Keratinocyte (primary cell): ENCODE measurements around the gene DISC1. TPM values are rescaled to one million over a fixed set of nuclear protein-coding genes. Genes with fewer than 3 reads are reported as not detected.

Experiments
- DNase-seq: peaks from one replicate; pipeline ENCODE4 v3.0.0-alpha.2; 2011; ENCODE audit warnings: low read depth, missing footprints, low spot score
- FAIRE-seq: peaks from 2 replicates; lab custom pipeline; 2011; peaks lifted over from hg19 to GRCh38; lab: Jason Lieb, UNC
- H2AFZ ChIP-seq: 2 replicates; pipeline ENCODE4 v1.6.0; 2012; ENCODE audit warnings: low read length, control low read depth, inconsistent platforms; ENCODE audit not compliant: control insufficient read depth
- H3K27ac ChIP-seq: 2 replicates; pipeline ENCODE4 v1.5.1; 2011; ENCODE audit warnings: low read length; ENCODE audit not compliant: control insufficient read depth, insufficient read depth
- H3K27me3 ChIP-seq: 3 replicates; pipeline ENCODE4 v1.6.0; 2011; ENCODE audit warnings: low read length; ENCODE audit not compliant: control insufficient read depth, insufficient read depth; ENCODE audit errors: extremely low read depth
- H3K36me3 ChIP-seq, 2 experiments: 2 replicates in 1 of 2; 3 replicates in 1 of 2; pipeline ENCODE4 v1.5.1; 2011; ENCODE audit warnings: low read length in 2 of 2, mild to moderate bottlenecking in 1 of 2; ENCODE audit not compliant: control insufficient read depth in 2 of 2, insufficient read depth in 2 of 2; ENCODE audit errors: extremely low read depth in 1 of 2
- H3K4me1 ChIP-seq: 3 replicates; pipeline ENCODE4 v1.5.1; 2011; ENCODE audit warnings: low read length; ENCODE audit not compliant: control insufficient read depth, insufficient read depth; ENCODE audit errors: extremely low read depth
- H3K4me2 ChIP-seq: 3 replicates; pipeline ENCODE4 v1.6.0; 2011; ENCODE audit warnings: low read depth, low read length; ENCODE audit not compliant: control insufficient read depth, insufficient read depth; ENCODE audit errors: extremely low read depth
- H3K4me3 ChIP-seq, 3 experiments: fragments of 200-600 bp in 1 of 3; sonication (generic) in 1 of 3; 2 replicates in 2 of 3; 3 replicates in 1 of 3; pipeline ENCODE4 v1.5.1; 2011 to 2016; ENCODE audit warnings: low read length in 3 of 3, mild to moderate bottlenecking in 3 of 3, control low read depth in 2 of 3, inconsistent platforms in 1 of 3, low read depth in 1 of 3, mixed read lengths in 1 of 3, mixed run types in 1 of 3, moderate library complexity in 1 of 3; ENCODE audit not compliant: control insufficient read depth in 2 of 3, insufficient read depth in 2 of 3; ENCODE audit errors: extremely low read depth in 1 of 3
- H3K79me2 ChIP-seq: 2 replicates; pipeline ENCODE4 v1.6.0; 2012; ENCODE audit warnings: low read length; ENCODE audit not compliant: control insufficient read depth, insufficient read depth
- H3K9ac ChIP-seq: 3 replicates; pipeline ENCODE4 v1.6.0; 2011; ENCODE audit warnings: low read length; ENCODE audit not compliant: control insufficient read depth, insufficient read depth; ENCODE audit errors: extremely low read depth
- H3K9me1 ChIP-seq: 3 replicates; pipeline ENCODE4 v1.6.0; 2011; ENCODE audit warnings: low read length; ENCODE audit not compliant: control insufficient read depth, insufficient read depth; ENCODE audit errors: extremely low read depth
- H3K9me3 ChIP-seq: 2 replicates; pipeline ENCODE4 v1.5.1; 2012; ENCODE audit warnings: low read depth, low read length; ENCODE audit not compliant: control insufficient read depth
- H4K20me1 ChIP-seq: 3 replicates; pipeline ENCODE4 v1.6.0; 2011; ENCODE audit warnings: low read length; ENCODE audit not compliant: control insufficient read depth, insufficient read depth; ENCODE audit errors: extremely low read depth
- CTCF ChIP-seq, 3 experiments: IDR thresholded peaks in 1 of 3; conservative IDR thresholded peaks in 1 of 3; optimal IDR thresholded peaks in 1 of 3; 2 replicates in 2 of 3; 3 replicates in 1 of 3; pipeline versions ENCODE3 to v1.5.1; 2011; ENCODE audit warnings: low read length in 3 of 3, mild to moderate bottlenecking in 3 of 3, moderate library complexity in 2 of 3, control low read depth in 1 of 3, inconsistent platforms in 1 of 3; ENCODE audit not compliant: insufficient read depth in 2 of 3; ENCODE audit errors: extremely low read depth in 1 of 3
- EZH2 ChIP-seq: IDR thresholded peaks from one replicate; pipeline ENCODE4 v1.6.1; 2012; ENCODE audit warnings: inconsistent platforms, mild to moderate bottlenecking, low read length, moderate library complexity
- dilution Hi-C: fragments of 300-500 bp; cut with MboI; formaldehyde crosslinking; loops from one replicate; pipeline ENCODE4 v1.7.0; 2020; ENCODE audit warnings: low sequenced_read_pairs; ENCODE audit not compliant: extremely low pct_ligation_motif_present
- polyA plus RNA-seq, 5 experiments: library from polyadenylated mRNA; depleted of rRNA in 3 of 5; stranded (reverse) in 3 of 5; stranded (forward) in 1 of 5; unstranded in 1 of 5; fragments of >200 nt; gene quantifications; 1 replicate in 1 of 5; 2 replicates in 3 of 5; 3 replicates in 1 of 5; pipeline versions ENCODE4 v1.2.1 to v1.2.3, GENCODE V29; 2011 to 2012; ENCODE audit warnings: missing spikeins in 2 of 5, low read depth in 1 of 5, low replicate concordance in 1 of 5

The DISC1 gene
- polyA plus RNA-seq, 1 donor (not counting 4 experiments of a cell fraction or from before 2014, with no cell fraction given) = 0.47 TPM

GRCh38 chr1:231855926-231856325 is 229.3 kb downstream of the DISC1 start:
- dilution Hi-C loops = no loop called here
- Histone ChIP-seq H3K4me1 (no peaks in the 10 kb centered on the region), H3K9me1 (no peaks in the 10 kb centered on the region), H4K20me1 (no peaks in the 10 kb centered on the region), H2AFZ (no peak overlapping the region), H3K9ac (no peak overlapping the region), H3K27me3 (no peaks in the 10 kb centered on the region), H3K27ac (no peak overlapping the region), H3K4me3 (no peak overlapping the region), H3K36me3 (no peaks in the 10 kb centered on the region), H3K79me2 (no peaks in the 10 kb centered on the region), H3K4me2 (no peak overlapping the region), H3K9me3 (no peaks in the 10 kb centered on the region)
- DNase-seq = no peak
- FAIRE-seq = no peak
- TF ChIP-seq EZH2 = no peak
- TF ChIP-seq CTCF (optimal IDR thresholded peaks at IDR 0.05 in 1 of 3, IDR thresholded peaks at IDR 0.05 in 1 of 3, conservative IDR thresholded peaks at IDR 0.05 in 1 of 3; ENCODE audit: extremely low read depth in 1 of 3, insufficient read depth in 2 of 3, low read length in 3 of 3) = no peak

- H3K4me1 ChIP-seq = no peaks in the 10 kb centered on the region
Measured at GRCh38 chr1:231856426-231856825, 229.8 kb downstream of the DISC1 start.

More at GRCh38 chr1:231856426-231856825, 229.8 kb downstream of the DISC1 start:
- Histone ChIP-seq H3K27me3 (no peaks in the 10 kb centered on the region), H3K4me2 (no peak overlapping the region), H3K9me3 (no peaks in the 10 kb centered on the region), H3K36me3 (no peaks in the 10 kb centered on the region), H3K27ac (no peak overlapping the region), H3K4me3 (no peak overlapping the region), H3K9ac (no peak overlapping the region), H3K9me1 (no peaks in the 10 kb centered on the region), H2AFZ (no peak overlapping the region), H3K79me2 (no peaks in the 10 kb centered on the region), H4K20me1 (no peaks in the 10 kb centered on the region)
- TF ChIP-seq EZH2 (no peak), CTCF (optimal IDR thresholded peaks at IDR 0.05 in 1 of 3, IDR thresholded peaks at IDR 0.05 in 1 of 3, conservative IDR thresholded peaks at IDR 0.05 in 1 of 3; ENCODE audit: extremely low read depth in 1 of 3, insufficient read depth in 2 of 3, low read length in 3 of 3) (no peak)
- no peak for DNase-seq
- FAIRE-seq = no peak
- dilution Hi-C loops = no loop called here
